Measurements from ENCODE around the gene CRK.

DNA sequence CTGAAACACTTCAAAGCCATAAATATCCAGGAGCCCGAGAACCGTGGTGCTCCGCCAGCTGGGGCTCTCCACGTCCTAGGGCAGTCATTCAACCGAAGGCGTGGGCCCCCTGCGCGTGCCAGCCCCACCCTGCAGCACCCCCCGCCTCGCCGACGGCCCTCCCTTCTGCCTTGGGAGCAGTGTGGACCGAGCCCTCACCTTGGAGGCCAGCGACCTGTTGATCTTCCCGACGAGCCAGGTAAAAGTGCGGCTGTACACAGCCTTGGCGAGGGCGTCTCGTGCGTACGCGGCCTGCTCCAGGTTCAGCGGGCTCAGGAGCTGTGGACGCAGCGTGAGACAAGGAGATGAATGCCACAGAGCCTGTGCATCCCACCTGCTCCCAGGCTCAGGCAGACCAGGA is 22.4 kb upstream of the CRK start:
- TF ChIP-seq POLR2AphosphoS5 (IDR thresholded peaks at IDR 0.05; ENCODE audit: low read depth): no peak
- TF ChIP-seq, protein P1, sequence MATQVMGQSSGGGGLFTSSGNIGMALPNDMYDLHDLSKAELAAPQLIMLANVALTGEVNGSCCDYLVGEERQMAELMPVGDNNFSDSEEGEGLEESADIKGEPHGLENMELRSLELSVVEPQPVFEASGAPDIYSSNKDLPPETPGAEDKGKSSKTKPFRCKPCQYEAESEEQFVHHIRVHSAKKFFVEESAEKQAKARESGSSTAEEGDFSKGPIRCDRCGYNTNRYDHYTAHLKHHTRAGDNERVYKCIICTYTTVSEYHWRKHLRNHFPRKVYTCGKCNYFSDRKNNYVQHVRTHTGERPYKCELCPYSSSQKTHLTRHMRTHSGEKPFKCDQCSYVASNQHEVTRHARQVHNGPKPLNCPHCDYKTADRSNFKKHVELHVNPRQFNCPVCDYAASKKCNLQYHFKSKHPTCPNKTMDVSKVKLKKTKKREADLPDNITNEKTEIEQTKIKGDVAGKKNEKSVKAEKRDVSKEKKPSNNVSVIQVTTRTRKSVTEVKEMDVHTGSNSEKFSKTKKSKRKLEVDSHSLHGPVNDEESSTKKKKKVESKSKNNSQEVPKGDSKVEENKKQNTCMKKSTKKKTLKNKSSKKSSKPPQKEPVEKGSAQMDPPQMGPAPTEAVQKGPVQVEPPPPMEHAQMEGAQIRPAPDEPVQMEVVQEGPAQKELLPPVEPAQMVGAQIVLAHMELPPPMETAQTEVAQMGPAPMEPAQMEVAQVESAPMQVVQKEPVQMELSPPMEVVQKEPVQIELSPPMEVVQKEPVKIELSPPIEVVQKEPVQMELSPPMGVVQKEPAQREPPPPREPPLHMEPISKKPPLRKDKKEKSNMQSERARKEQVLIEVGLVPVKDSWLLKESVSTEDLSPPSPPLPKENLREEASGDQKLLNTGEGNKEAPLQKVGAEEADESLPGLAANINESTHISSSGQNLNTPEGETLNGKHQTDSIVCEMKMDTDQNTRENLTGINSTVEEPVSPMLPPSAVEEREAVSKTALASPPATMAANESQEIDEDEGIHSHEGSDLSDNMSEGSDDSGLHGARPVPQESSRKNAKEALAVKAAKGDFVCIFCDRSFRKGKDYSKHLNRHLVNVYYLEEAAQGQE (IDR thresholded peaks at IDR 0.05; ENCODE audit: insufficient replicate concordance, low read depth): no peak

All from HL-60 (cell line).